ENCODE data around the gene TEX14.
"Not testable (repeated sequence)": the region's sequence is repeated elsewhere in the genome, so short reads cannot be mapped to it uniquely, and the experiment has no call there.

TEX14 gene

GRCh38 chr17:58679263-58680037 is 12.4 kb downstream of the TEX14 start:
- TF ChIP-seq, protein P1, sequence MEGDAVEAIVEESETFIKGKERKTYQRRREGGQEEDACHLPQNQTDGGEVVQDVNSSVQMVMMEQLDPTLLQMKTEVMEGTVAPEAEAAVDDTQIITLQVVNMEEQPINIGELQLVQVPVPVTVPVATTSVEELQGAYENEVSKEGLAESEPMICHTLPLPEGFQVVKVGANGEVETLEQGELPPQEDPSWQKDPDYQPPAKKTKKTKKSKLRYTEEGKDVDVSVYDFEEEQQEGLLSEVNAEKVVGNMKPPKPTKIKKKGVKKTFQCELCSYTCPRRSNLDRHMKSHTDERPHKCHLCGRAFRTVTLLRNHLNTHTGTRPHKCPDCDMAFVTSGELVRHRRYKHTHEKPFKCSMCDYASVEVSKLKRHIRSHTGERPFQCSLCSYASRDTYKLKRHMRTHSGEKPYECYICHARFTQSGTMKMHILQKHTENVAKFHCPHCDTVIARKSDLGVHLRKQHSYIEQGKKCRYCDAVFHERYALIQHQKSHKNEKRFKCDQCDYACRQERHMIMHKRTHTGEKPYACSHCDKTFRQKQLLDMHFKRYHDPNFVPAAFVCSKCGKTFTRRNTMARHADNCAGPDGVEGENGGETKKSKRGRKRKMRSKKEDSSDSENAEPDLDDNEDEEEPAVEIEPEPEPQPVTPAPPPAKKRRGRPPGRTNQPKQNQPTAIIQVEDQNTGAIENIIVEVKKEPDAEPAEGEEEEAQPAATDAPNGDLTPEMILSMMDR (IDR thresholded peaks at IDR 0.05; ENCODE audit: borderline replicate concordance, control extremely low read depth, extremely low read depth, insufficient read depth, missing control alignments): no peak
- no peak for DNase-seq (ENCODE audit: low spot score)
- in situ Hi-C loops (cut with MboI; ENCODE audit: low sequenced_read_pairs, unreplicated experiment): no loop called here

GRCh38 chr17:58678287-58678686 is 13.6 kb downstream of the TEX14 start:
- in situ Hi-C loops (cut with MboI; ENCODE audit: low sequenced_read_pairs, unreplicated experiment); DNase-seq (ENCODE audit: low spot score): not testable (repeated sequence)

DNA sequence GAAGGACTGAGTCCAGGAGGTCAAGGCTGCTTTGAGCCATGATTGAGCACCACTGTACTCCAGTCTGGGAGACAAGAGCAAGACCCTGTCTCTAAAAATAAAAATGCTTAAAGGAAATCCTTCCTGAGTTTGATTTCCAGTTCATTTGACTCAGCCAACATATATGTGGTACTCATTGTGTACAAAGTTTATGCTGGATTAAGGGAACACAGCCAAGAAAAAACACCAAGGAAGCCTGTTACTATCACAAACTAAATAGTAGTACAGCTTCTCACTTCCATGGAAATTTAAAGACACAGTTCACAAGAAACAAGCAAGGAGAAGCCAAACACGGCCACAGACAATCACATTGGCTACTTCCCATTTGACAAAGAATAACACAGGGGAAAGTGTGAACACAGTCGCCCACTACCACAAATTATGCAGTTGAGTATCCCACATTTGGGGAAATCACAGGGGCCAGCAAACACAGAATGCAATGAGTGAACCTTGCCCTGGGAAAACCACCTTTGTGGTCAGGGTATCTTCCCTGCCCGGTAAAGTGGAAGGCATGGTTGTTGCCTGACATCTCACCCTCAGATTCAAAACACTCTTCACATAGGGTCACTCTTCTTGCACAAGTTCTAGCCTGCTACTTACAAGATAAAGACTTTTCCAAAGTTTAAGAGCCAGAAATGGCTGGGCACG is 14.5 kb downstream of the TEX14 start:
- no peak for DNase-seq (ENCODE audit: low spot score)
- TF ChIP-seq, protein P1 (IDR thresholded peaks at IDR 0.05; ENCODE audit: borderline replicate concordance, control extremely low read depth, extremely low read depth, insufficient read depth, missing control alignments): no peak
- in situ Hi-C loops (cut with MboI; ENCODE audit: low sequenced_read_pairs, unreplicated experiment): no loop called here

DNA sequence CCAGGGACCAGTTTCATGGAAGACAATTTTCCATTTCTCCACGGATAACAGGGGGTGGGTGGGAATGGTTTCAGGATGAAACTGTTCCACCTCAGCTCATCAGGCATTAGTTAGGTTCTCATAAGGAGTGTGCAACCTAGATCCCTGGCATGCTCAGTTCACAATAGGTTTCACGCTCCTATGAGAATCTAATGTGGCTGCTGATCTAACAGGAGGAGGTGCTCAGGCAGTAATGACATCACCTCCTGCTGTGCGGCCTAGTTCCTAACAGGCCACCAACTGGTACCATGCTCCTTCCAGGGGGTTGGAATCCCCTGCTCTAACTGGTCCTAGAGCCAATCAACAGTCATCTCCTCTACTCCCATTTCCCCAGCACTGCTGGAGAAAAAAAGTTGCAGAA is 19.9 kb downstream of the TEX14 start:
- TF ChIP-seq, protein P1 (IDR thresholded peaks at IDR 0.05; ENCODE audit: borderline replicate concordance, control extremely low read depth, extremely low read depth, insufficient read depth, missing control alignments): no peak
- DNase-seq (ENCODE audit: low spot score): no peak
- in situ Hi-C loops (cut with MboI; ENCODE audit: low sequenced_read_pairs, unreplicated experiment): no loop called here

DNA sequence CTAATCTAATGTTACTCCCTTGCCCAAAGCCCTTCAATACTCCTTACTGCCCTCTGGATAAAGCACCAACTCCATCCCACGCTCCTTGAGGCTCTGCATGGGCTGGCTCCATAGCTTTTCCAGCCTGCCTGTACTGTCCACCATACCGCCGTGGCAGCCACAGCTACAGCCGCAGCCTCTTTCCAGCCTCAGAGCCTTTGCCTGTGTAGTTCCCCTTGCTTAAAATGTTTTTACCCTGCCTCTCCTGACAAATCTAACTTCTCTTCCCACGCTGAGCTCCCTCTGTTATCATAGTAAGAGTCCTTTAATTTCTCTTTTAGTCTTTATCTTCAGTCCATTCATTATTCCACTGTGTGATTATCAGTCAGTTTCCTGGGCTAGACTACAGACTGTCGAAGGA is 22.0 kb downstream of the TEX14 start:
- DNase-seq (ENCODE audit: low spot score): no peak
- in situ Hi-C loops (cut with MboI; ENCODE audit: low sequenced_read_pairs, unreplicated experiment): no loop called here
- TF ChIP-seq, protein P1 (IDR thresholded peaks at IDR 0.05; ENCODE audit: borderline replicate concordance, control extremely low read depth, extremely low read depth, insufficient read depth, missing control alignments): no peak

DNA sequence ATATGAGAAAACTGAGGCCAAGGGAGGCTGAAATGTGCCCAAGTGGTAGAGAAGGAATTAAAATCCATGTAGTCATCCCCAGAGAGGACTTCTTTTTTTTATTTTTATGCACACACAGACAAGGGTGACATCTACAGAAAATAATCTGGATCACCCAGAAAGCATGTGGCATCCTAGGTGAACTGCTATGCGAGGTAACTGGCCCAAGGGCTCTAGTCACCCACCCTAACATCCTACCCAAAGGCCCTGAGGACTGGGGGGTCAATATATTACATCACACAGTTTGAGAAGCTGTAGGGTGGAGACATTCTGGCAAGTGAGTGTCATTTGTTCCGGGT is 23.3 kb downstream of the TEX14 start:
- DNase-seq (ENCODE audit: low spot score): no peak
- TF ChIP-seq, protein P1 (IDR thresholded peaks at IDR 0.05; ENCODE audit: borderline replicate concordance, control extremely low read depth, extremely low read depth, insufficient read depth, missing control alignments): no peak
- in situ Hi-C loops (cut with MboI; ENCODE audit: low sequenced_read_pairs, unreplicated experiment): no loop called here

GRCh38 chr17:58667934-58668597 is 23.8 kb downstream of the TEX14 start:
- TF ChIP-seq, protein P1 (IDR thresholded peaks at IDR 0.05; ENCODE audit: borderline replicate concordance, control extremely low read depth, extremely low read depth, insufficient read depth, missing control alignments): no peak
- in situ Hi-C loops (cut with MboI; ENCODE audit: low sequenced_read_pairs, unreplicated experiment): no loop called here
- DNase-seq (ENCODE audit: low spot score): no peak

All from GM13976 (cell line).